Endothelial cell of umbilical vein (primary cell): Measurements from ENCODE around the gene NFATC4. TPM values are rescaled to one million over a fixed set of nuclear protein-coding genes. Genes with fewer than 3 reads are reported as not detected.
A peak's percentile ranks its signal among the peaks of the same experiment; 100 is the strongest.

ENCODE experiments used
- BruUV-seq: library from RNA; stranded (reverse); fragments of 400-500 nt; replicated peaks from 2 replicates; lab custom pipeline; 2021; lab: Mats Ljungman, UMichigan
- CTCF ChIA-PET: fragments of 300-600, 350-600 bp; sonication (Branson Sonifier 250); formaldehyde crosslinking; loops from one replicate; lab custom pipeline; 2021; ENCODE audit warnings: antibody characterized with exemption, inconsistent platforms; lab: Charles Lee
- POLR2A ChIA-PET: fragments of 300-600, 350-600 bp; sonication (Branson Sonifier 250); formaldehyde crosslinking; loops from one replicate; lab custom pipeline; 2021; ENCODE audit warnings: antibody characterized with exemption, inconsistent platforms; lab: Charles Lee
- DNase-seq: peaks from one replicate; pipeline ENCODE4 v3.0.0-alpha.2; 2011; ENCODE audit warnings: low read depth, low spot score
- FAIRE-seq: peaks from 2 replicates; lab custom pipeline; 2011; peaks lifted over from hg19 to GRCh38; lab: Jason Lieb, UNC
- H2AFZ ChIP-seq: 2 replicates; pipeline ENCODE4 v1.6.0; 2012; ENCODE audit warnings: low read depth, low read length, control low read depth, inconsistent platforms
- H3K27ac ChIP-seq: 2 replicates; pipeline ENCODE4 v1.5.1; 2011; ENCODE audit warnings: low read depth, mild to moderate bottlenecking, control low read depth, low read length, moderate library complexity; ENCODE audit not compliant: insufficient read depth
- H3K27me3 ChIP-seq, 2 experiments: 2 replicates each; pipeline versions ENCODE4 v1.6.0 to v1.6.1; 2011; ENCODE audit warnings: low read length in 2 of 2, mixed read lengths in 1 of 2; ENCODE audit not compliant: control insufficient read depth in 2 of 2, insufficient read depth in 2 of 2
- H3K36me3 ChIP-seq, 2 experiments: 2 replicates in 1 of 2; 3 replicates in 1 of 2; pipeline ENCODE4 v1.5.1; 2011; ENCODE audit warnings: low read length in 2 of 2, mild to moderate bottlenecking in 1 of 2, moderate library complexity in 1 of 2; ENCODE audit not compliant: control insufficient read depth in 2 of 2, insufficient read depth in 2 of 2; ENCODE audit errors: extremely low read depth in 1 of 2
- H3K4me1 ChIP-seq: 3 replicates; pipeline ENCODE4 v1.5.1; 2011; ENCODE audit warnings: mild to moderate bottlenecking, low read length; ENCODE audit not compliant: control insufficient read depth, insufficient read depth; ENCODE audit errors: extremely low read depth
- H3K4me2 ChIP-seq: 2 replicates; pipeline ENCODE4 v1.6.1; 2011; ENCODE audit warnings: low read length, control low read depth, mixed read lengths; ENCODE audit not compliant: insufficient read depth
- H3K4me3 ChIP-seq, 3 experiments: fragments of 200-600 bp in 1 of 3; sonication (generic), shearing (Covaris generic) in 1 of 3; replicated peaks in 1 of 3; 2 replicates each; pipeline ENCODE4 v1.5.1; 2011 to 2016; ENCODE audit warnings: control low read depth in 3 of 3, low read length in 3 of 3, mild to moderate bottlenecking in 2 of 3, inconsistent platforms in 1 of 3, low read depth in 1 of 3, moderate library complexity in 1 of 3; ENCODE audit not compliant: insufficient read depth in 1 of 3
- H3K79me2 ChIP-seq: 2 replicates; pipeline ENCODE4 v1.6.0; 2012; ENCODE audit warnings: low read length, inconsistent platforms; ENCODE audit not compliant: control insufficient read depth, insufficient read depth
- H3K9ac ChIP-seq: replicated peaks from 2 replicates; pipeline ENCODE3; 2011; ENCODE audit warnings: low read length, control low read depth; ENCODE audit not compliant: insufficient read depth; ENCODE audit errors: extremely low read depth
- H3K9me1 ChIP-seq: replicated peaks from 3 replicates; pipeline ENCODE4 v1.6.0; 2011; ENCODE audit warnings: mild to moderate bottlenecking, low read length; ENCODE audit not compliant: control insufficient read depth, insufficient read depth; ENCODE audit errors: extremely low read depth
- H3K9me3 ChIP-seq: replicated peaks from 2 replicates; pipeline ENCODE4 v1.5.1; 2012; ENCODE audit warnings: low read length, inconsistent platforms; ENCODE audit not compliant: control insufficient read depth, insufficient read depth
- H4K20me1 ChIP-seq: replicated peaks from 2 replicates; pipeline ENCODE3; 2011; ENCODE audit warnings: mild to moderate bottlenecking, low read length; ENCODE audit not compliant: control insufficient read depth, insufficient read depth; ENCODE audit errors: extremely low read depth
- CTCF ChIP-seq, 2 donors: IDR thresholded peaks; 1 replicate in 1 of 2; 2 replicates in 1 of 2; pipeline ENCODE4 v1.5.1; 2011; ENCODE audit warnings: low read length in 2 of 2, mild to moderate bottlenecking in 2 of 2, moderate library complexity in 2 of 2, control low read depth in 1 of 2, inconsistent platforms in 1 of 2, low read depth in 1 of 2; ENCODE audit not compliant: insufficient read depth in 1 of 2; ENCODE audit errors: extremely low read depth in 1 of 2
- EZH2 ChIP-seq: IDR thresholded peaks from 2 replicates; pipeline ENCODE4 v1.6.1; 2012; ENCODE audit warnings: borderline replicate concordance, low read depth, mild to moderate bottlenecking, moderate library complexity, low read length, inconsistent platforms; ENCODE audit not compliant: severe bottlenecking
- FOS ChIP-seq: IDR thresholded peaks from 2 replicates; pipeline ENCODE4 v1.6.1; 2011; ENCODE audit warnings: mild to moderate bottlenecking, low read length, moderate library complexity, borderline replicate concordance; ENCODE audit not compliant: insufficient read depth
- GATA2 ChIP-seq: IDR thresholded peaks from 2 replicates; pipeline ENCODE4 v1.7.0; 2011; ENCODE audit warnings: low read depth, mild to moderate bottlenecking, moderate library complexity, mixed read lengths, low read length; ENCODE audit not compliant: insufficient read length, insufficient read depth
- JUN ChIP-seq: IDR thresholded peaks from 2 replicates; pipeline ENCODE4 v1.6.1; 2011; ENCODE audit warnings: borderline replicate concordance, low read depth; ENCODE audit not compliant: insufficient read length, insufficient read depth
- MAX ChIP-seq: IDR thresholded peaks from 2 replicates; pipeline ENCODE4 v1.6.1; 2011; ENCODE audit not compliant: insufficient read depth, insufficient read length
- MYC ChIP-seq: IDR thresholded peaks from one replicate; pipeline ENCODE4 v1.6.1; 2011; ENCODE audit warnings: mild to moderate bottlenecking, low read depth, low read length
- POLR2A ChIP-seq: IDR thresholded peaks from 2 replicates; pipeline ENCODE4 v1.6.1; 2012; ENCODE audit warnings: low read depth, mild to moderate bottlenecking, control low read depth, low read length
- POLR2AphosphoS5 ChIP-seq: IDR thresholded peaks from 2 replicates; pipeline ENCODE4 v1.6.1; 2012; ENCODE audit warnings: low read depth, mild to moderate bottlenecking, control low read depth, low read length, moderate library complexity; ENCODE audit not compliant: insufficient read depth
- dilution Hi-C: fragments of 300-500 bp; cut with MboI; formaldehyde crosslinking; loops from one replicate; pipeline ENCODE4 v1.15.0; 2019; ENCODE audit warnings: low sequenced_read_pairs; ENCODE audit not compliant: extremely low pct_ligation_motif_present
- intact Hi-C: fragments of 100-400 bp; cut with micrococcal nuclease; formaldehyde crosslinking; loops from one replicate; pipeline ENCODE4 v1.10.0; 2022
- polyA plus RNA-seq, 4 experiments: library from polyadenylated mRNA; depleted of rRNA in 3 of 4; stranded (reverse) in 3 of 4; unstranded in 1 of 4; fragments of >200 nt; gene quantifications; 2 replicates each; pipeline versions ENCODE4 v1.2.1 to v1.2.3, GENCODE V29; 2011 to 2012; ENCODE audit warnings: missing spikeins in 1 of 4
- total RNA-seq: library from RNA; stranded (reverse); gene quantifications from 2 replicates; pipeline ENCODE4 v1.2.3, GENCODE V29; 2021

Gene NFATC4
- total and polyA plus RNA-seq, 2 donors (not counting 3 experiments of a cell fraction or from before 2014, with no cell fraction given), result 79.5 to 88.1 TPM

- no TSS peak for BruUV-seq
- dilution Hi-C loops, result no loop called here
- TF ChIP-seq POLR2A (no peak), GATA2 (no peak), MAX (no peak), FOS (no peak), MYC (no peak), JUN (no peak), EZH2 (no peak), POLR2AphosphoS5 (no peak), CTCF (IDR thresholded peaks at IDR 0.05; ENCODE audit: extremely low read depth in 1 of 2, insufficient read depth in 1 of 2, low read depth in 1 of 2, low read length in 2 of 2) (no peak)
- no peak overlapping the region for H3K4me2 ChIP-seq
- POLR2A ChIA-PET, result interaction anchor here (0.8 kb wide), 1 partner anchor 10 kb away, joined by 3 read pairs; no protein-coding TSS in a partner anchor
- H3K36me3 ChIP-seq, result no peaks in the 10 kb centered on the region
- H3K4me1 ChIP-seq, result peaks cover 23% of the 10 kb centered on the region
- no peak for FAIRE-seq
- H2AFZ ChIP-seq, result peak overlapping the region; percentile 11
- intact Hi-C loops, result loop anchor here (2.0 kb wide), 1 partner anchor 54 kb away; the partner anchor contains the start of gene ADCY4
- no peaks in the 10 kb centered on the region for H4K20me1 ChIP-seq
- H3K27me3 ChIP-seq, result peaks cover 1 to 11% of the 10 kb centered on the region in 2 experiments
- no peaks in the 10 kb centered on the region for H3K9me3 ChIP-seq
- no peak overlapping the region for H3K4me3 ChIP-seq
- CTCF ChIA-PET, result interaction anchor here (0.9 to 2.8 kb wide), 7 partner anchors 10 to 55 kb away, joined by 3 to 11 read pairs (median 6); partner anchors contain the start of gene NYNRIN
- DNase-seq, result no peak
- H3K9ac ChIP-seq, result no peak overlapping the region
- H3K9me1 ChIP-seq, result no peaks in the 10 kb centered on the region
- no peaks in the 10 kb centered on the region for H3K79me2 ChIP-seq
- no peak overlapping the region for H3K27ac ChIP-seq
Observed at GRCh38 chr14:24388474-24389179, 20.6 kb downstream of the NFATC4 start.
